GM18517 (cell line): ENCODE data around the gene GPR152.
"Not testable (repeated sequence)": the region's sequence is repeated elsewhere in the genome, so short reads cannot be mapped to it uniquely, and the experiment has no call there.

Experiments used
- ATAC-seq: cut with Tn5 transposase; IDR thresholded peaks from one replicate; pipeline ENCODE4 v1.9.1; 2021; ENCODE audit warnings: mild to moderate bottlenecking, moderate library complexity; ENCODE audit not compliant: unreplicated experiment

Gene GPR152

GRCh38 chr11:67431346-67432249 is 20.9 kb downstream of the GPR152 start:
- ATAC-seq = no peak

DNA sequence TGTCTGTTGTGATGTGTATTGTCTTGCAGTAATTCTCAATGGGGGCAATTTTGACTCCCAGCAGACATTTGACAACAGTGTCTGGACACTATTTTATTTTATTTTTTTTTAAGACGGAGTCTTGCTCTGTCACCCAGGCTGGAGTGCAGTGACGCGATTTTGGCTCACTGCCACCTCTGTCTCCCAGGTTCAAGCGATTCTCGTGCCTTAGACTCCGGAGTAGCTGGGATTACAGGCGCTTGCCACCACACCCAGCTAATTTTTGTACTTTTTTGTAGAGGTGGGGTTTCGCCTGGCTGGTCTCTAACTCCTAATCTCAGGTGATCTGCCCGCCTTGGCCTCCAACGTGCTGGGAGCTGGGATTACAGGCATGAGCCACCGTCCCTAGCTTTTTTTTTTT is 22.8 kb downstream of the GPR152 start:
- ATAC-seq = no peak

GRCh38 chr11:67429038-67429668 is 23.4 kb downstream of the GPR152 start:
- no peak for ATAC-seq

DNA sequence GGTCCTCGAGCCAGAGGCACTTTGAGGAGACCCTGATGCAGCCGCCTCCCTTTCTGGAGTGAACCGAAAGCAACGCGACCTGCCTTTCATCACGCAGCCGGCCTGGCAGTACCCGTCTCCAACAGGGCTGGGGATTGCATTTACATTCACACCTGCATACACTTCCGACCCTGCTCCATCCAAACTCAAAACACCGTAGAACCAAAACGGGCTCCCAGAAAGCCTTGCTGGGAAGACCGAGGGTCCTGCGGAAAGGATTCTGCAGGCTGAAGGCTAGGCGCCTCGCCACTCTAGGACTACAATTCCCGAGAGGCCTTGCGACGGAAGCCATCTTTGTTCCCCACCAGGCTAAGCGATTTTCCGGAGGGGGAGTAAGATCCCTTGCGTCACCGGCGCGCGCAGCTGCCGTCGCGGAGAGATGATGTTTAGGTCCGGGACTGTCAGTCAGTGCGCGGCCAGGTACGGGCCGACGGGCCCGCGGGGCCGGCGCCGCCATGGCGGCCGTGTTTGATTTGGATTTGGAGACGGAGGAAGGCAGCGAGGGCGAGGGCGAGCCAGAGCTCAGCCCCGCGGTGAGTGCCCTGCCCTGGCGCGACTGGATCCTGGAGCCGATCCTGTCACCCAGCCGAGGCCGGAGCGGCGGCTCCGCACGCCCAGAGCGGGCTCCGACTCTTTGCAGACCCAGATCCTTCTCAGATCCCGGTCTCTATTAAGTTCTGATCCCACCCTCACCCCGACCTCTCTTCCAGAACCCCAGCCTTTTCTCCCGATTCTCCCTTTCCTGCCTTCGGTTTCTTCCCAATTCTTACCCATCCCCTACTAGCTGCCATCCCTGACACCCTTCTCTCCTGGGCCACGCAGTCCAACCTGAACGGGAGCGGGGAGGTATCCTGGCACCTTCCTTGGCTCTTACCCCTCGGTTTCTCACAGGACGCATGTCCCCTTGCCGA is 24.2 kb downstream of the GPR152 start, which contains the start of gene RPS6KB2:
RPS6KB2 (plus strand) TSS at position 443 of the 950 bp plus-strand sequence; CDS start at position 495, 52 bp downstream.
- peak; percentile 77 for ATAC-seq

DNA sequence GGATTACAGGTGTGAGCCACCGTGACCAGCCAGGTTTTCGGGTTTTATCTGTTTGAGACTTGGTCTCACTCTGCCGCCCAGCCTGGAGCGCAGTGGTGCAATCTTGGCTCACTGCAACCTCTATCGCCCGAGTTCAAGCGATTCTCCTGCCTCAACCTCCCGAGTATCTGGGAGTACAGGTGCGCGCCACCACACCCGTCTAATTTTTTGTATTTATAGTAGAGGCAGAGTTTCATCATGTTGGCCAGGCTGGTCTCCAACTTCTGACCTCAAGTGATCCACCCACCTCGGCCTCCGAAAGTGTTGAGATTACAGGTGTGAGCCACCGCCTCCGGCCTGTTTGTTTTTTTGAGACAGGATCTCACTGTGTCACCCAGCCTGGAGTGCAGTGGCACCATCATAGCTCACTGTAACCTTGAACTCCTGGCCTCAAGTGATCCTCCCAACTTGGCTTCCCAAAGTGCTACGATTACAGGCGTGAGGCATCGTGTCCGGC is 25.1 kb downstream of the GPR152 start:
- not testable (repeated sequence) for ATAC-seq

DNA sequence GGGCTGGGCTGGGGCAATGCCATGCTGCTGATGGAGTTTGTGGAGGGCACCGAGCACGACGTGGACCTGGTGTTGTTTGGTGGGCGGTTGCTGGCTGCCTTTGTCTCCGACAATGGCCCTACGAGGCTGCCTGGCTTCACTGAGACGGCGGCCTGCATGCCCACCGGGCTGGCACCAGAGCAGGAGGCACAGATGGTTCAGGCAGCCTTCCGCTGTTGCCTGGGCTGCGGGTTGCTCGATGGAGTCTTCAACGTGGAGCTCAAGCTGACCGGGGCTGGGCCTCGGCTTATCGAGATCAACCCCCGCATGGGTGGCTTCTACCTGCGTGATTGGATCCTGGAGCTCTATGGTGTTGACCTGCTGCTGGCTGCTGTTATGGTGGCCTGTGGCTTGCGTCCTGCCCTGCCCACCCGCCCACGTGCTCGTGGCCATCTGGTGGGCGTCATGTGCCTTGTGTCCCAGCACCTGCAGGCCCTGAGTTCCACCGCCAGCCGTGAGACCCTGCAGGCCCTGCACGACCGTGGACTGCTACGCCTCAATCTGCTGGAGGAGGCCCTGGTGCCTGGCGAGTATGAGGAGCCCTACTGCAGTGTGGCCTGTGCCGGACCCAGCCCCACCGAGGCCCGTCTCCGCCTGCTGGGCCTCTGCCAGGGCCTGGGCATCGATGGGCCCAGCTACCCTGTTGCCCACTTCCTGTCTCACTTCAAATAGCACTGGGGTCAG is 28.5 kb downstream of the GPR152 start:
- no peak for ATAC-seq

- no peak for ATAC-seq
Observed at GRCh38 chr11:67423466-67423865, 29.1 kb downstream of the GPR152 start.

- no peak for ATAC-seq
Observed at GRCh38 chr11:67422891-67423290, 29.6 kb downstream of the GPR152 start.

- ATAC-seq = peak; percentile 7
Observed at GRCh38 chr11:67421430-67422031, 31.0 kb downstream of the GPR152 start.

DNA sequence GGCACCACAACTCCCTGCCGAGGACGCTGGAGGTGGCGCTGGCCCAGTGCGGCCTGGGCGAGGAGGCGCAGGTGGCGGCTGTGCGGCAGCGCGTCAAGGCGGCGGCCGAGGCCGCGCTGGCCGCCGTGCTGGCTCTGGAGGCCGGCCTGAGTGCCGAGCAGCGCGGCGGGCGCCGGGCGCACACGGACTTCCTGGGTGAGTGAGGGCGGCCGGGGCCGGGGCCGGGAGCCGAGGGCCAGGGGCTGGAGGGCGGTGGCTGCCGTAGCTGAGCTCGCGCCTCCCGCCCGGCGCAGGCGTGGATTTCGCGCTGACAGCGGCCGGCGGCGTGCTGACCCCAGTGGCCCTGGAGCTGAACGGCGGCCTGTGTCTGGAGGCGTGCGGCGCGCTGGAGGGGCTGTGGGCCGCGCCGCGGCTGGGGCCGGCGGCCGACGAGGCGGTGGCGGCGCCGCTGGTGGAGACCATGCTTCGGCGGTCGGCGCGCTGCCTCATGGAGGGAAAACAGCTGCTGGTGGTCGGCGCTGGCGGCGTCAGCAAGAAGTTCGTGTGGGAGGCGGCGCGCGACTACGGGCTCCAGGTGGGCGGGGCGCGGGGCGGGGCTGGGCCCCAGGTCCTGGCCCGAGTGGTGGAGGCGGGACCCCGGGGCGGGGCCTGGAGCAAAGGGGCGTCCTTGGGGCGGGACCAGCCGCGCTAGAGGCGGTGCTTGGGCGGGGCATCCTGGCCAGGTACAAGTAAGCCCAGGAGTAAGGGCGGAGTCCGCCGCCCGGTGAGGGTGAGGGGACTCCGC is 31.7 kb downstream of the GPR152 start:
- peak; percentile 69 for ATAC-seq

GRCh38 chr11:67420147-67420645 is 32.3 kb downstream of the GPR152 start:
- ATAC-seq = no peak

DNA sequence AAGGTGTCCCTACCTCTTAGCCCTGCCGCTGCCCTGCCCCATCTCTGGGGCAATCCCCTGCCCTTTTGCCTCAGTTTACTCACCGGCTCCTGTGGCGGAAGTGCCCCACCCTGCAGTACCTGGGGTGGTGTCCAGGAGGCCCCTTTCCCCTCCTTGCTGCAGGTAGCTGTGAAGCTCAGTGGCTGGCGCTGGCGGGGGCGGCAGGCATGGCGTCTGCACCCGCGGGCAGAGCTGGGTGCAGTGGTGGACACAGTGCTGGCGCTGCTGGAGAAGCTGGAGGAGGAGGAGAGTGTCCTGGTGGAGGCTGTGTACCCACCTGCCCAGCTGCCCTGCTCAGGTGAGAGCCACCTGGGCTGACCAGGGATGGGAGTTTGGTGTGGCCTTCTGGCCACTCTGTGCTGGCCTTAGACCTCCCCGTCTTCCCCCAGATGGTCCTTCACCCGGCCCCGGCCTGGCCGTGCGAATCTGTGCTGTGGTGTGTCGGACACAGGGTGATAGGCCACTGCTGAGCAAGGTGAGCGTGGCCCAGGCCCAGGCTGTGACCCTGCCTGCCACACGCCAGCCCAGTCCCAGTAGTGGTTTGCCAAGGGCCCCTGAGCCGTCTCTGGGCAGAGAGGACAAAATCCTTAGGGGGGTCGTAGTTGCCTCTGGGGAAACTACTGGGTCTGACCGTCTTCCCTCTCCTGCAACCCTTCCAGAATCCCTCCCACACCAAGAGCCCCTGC is 33.0 kb downstream of the GPR152 start:
- ATAC-seq = no peak

GRCh38 chr11:67418476-67419281 is 33.9 kb downstream of the GPR152 start:
- no peak for ATAC-seq

- no peak for ATAC-seq
Observed at GRCh38 chr11:67417425-67417824, 35.1 kb downstream of the GPR152 start.

DNA sequence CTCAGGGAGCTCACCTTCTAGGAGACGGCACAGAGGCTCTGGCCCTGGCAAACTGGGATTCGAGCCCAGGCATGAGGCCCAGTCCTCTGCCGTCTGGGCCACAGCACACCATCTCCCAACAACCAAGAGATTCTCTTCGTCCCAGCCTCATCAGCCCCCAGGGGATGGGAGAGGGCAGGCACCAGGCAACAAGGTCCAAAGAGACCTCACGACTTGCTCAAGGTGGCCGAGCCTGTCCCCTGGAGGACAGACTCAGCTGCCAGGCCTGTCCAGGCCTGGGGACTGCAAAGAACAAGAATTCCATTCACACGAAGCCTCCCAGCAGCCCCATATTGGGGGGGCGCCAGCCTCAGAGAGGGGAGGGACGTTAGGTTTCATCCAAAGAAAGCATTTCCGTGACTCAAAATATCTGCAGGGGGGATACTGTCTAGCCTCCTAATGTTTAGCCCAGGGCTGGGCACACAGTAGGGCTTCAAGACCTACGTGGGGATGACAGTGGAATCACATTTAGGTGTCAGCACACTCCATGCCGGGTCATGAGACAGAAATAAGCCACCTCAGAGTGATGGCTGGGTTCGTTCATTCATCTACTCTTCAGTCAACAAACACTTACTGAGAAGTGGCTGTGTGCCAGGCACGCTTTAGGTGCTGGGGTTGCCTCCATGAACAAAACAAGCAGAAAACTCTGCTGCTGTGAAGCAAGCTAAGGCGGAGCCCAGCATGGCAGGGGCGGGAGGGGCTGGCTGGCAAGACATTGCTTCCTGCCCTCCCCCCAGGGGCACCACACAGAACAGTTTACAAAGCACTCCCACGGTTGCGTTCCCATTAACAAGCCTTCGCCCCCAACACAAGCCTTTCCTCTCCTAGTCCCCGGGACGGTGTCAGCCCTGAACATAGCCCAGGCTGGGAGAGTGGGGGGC is 35.9 kb downstream of the GPR152 start:
- no peak for ATAC-seq
